ENCODE measurements around the gene PGAM1. TPM values are rescaled to one million over a fixed set of nuclear protein-coding genes. Genes with fewer than 3 reads are reported as not detected.

The PGAM1 gene
- total RNA-seq (2014; rRNA removed; shearing (Covaris generic); ENCODE audit: low replicate concordance), result 1,147 and 1,402 TPM in 2 replicates

DNA sequence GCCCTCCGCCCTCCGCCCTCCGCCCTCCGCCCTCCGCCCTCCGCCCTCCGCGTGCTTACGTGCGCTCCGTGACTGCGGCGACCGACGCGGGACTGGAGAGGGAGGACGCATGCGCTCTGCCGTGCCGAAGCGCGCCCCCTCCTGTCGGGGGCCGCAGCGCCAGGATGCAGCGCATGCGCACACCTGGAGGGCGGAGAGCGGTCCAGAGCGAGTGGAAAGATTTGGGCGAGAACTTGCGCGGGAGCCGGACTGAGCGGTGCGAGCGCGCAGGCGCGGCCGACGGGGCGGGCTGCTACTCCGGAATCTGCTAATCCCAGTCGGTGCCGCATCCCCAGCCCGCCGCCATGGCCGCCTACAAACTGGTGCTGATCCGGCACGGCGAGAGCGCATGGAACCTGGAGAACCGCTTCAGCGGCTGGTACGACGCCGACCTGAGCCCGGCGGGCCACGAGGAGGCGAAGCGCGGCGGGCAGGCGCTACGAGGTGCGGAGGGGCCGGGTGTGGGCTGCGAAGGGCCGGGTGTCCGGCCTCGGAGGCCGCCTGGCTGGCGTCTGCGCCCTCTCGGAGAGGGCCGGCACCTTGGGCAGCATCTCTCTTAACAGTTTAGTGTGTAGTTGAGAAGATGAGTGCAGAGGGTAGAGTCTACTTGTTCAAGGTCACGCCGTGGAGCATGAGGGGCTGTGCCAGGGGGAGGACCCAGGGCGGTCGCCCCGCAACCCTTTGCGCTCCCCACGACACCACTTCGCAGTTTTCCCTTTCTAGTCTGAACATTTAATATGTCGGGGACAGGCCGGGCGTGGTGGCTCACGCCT, at the start of gene PGAM1:
Gene PGAM1, plus strand, starts transcription at position 228 of the 812 bp plus-strand sequence. Its CDS starts 117 bp downstream, at position 345.
- in situ Hi-C loops (cut with HindIII; ENCODE audit: low pct_unique_long_range_greater_than_20kb, low sequenced_read_pairs), result no loop called here
- DNase-seq (ENCODE audit: low read depth), result peak; percentile 97

DNA sequence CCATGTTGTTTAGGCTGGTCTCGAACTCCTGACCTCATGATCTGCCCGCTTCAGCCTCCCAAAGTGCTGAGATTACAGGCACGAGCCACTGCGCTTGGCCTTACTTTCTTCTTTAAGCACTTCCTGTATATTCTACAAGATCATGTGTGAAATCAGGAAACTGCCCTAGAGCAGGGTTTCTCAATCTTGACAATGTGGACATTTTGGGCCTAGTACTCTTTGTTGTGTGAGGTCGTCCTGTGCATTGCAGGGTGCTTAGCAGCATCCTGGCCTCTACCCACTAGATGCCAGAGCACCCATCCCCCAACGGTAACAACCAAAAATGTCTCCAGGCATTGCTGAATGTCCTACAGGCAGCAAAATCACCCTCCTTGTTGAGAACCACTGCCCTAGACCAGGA, 49.6 kb upstream of the PGAM1 start:
- DNase-seq (ENCODE audit: low read depth), result no peak
- in situ Hi-C loops (cut with HindIII; ENCODE audit: low pct_unique_long_range_greater_than_20kb, low sequenced_read_pairs), result no loop called here

DNA sequence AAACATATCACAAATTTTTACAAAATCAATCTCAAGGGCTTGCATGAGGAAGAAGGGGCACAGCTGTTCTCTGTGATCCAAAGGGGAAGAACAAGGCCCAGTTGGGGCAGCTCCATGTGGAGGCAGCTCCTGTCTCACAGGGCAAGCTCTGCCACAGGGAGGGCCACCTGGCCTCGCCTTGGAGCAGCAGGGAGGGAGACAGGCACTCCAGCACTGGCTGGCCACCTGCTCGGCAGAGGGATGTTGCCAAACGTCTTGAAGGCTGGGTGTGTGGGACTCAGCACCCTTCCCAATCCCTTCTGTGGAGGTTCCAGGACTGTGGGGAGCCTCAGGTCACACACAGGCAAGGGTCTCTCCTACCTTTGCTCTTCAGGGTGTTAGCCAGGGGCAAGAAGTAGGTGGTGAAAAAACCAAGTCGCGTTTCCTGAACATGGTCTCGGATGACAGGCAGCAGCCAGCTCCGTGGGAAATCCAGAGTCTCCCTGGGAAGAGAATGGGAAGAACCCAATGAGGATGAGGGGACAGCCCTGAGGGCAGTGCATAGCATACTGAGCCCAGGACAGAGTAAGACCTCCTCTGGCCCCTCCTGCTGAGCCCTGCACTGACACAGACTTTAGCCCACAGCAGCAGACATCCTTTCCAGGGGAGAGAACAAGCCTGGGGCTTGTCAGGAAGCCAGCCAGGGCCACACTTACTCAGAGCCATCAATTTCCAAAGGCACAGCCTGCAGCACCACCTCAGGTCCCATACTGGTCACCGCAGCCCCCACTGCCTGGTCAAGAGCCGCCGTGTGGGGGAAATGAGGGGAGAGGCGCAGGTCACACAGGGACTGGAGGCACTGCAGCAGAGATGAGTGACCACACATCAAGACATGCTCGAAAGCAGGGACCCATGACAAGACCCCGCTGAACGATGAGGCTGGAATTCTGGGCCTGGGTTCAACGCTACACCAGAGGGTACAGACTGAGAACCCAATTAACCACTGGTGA, 46.8 kb upstream of the PGAM1 start:
- DNase-seq (ENCODE audit: low read depth), result no peak
- in situ Hi-C loops (cut with HindIII; ENCODE audit: low pct_unique_long_range_greater_than_20kb, low sequenced_read_pairs), result no loop called here

DNA sequence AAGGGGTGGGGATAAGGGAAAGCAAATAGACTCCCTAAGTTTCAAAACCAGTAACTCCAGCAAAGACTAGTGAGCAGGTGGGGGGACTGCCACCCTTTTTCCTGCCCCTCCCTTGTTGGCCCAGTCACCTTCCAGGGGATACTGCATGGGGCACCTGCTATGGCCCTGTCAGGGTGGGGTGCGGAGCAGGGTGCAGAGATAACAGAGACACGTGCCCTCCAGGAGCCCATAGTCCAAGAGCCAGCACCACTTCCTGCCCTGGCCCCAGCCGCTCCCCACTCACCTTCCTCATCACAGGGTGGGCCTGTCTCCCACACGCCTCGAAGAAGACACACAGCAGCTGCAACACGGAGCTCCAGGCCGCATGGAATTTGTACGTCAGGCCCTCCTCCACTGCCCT, 45.5 kb upstream of the PGAM1 start:
- DNase-seq (ENCODE audit: low read depth), result no peak
- in situ Hi-C loops (cut with HindIII; ENCODE audit: low pct_unique_long_range_greater_than_20kb, low sequenced_read_pairs), result no loop called here

DNA sequence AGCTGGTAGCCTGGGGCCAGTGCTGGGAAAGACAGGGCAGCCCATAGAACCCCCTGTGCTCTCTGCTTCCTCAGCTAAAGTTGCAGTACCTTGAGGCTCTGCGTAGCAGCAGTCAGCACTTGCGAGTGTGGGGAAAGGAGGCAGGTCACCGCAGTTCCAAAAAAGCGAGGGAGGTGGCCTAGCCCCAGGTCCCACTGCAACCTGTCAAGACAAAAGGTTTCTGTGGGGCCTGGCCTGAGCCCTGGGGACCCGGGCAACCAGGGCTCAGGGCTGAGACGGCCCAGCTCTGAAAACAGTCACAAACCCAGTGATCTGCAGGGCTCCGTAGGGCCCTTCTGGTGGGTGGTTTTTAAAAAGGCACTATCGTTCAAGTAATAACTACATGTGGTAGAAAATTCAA, 44.4 kb upstream of the PGAM1 start:
- no peak for DNase-seq (ENCODE audit: low read depth)
- in situ Hi-C loops (cut with HindIII; ENCODE audit: low pct_unique_long_range_greater_than_20kb, low sequenced_read_pairs), result no loop called here

DNA sequence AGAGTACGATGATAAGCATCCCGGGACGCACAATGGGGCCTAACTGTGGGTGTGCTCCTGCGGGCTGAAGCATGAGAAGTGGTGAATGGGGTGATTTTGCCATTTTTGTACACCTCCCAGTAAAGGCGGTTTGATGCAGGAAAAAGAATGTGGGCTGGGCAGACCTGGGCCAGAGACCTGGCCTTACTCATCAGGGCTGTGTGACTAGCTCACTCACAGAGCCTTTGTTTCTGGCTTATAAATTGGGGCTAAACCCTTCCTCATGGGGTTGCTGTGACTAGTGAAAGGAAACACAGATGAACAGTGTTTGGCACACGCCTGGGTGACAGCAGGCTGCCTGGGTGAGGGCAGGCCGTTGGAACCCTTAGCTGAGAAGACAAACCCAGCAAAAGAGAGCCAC, 42.8 kb upstream of the PGAM1 start:
- in situ Hi-C loops (cut with HindIII; ENCODE audit: low pct_unique_long_range_greater_than_20kb, low sequenced_read_pairs), result no loop called here
- no peak for DNase-seq (ENCODE audit: low read depth)

DNA sequence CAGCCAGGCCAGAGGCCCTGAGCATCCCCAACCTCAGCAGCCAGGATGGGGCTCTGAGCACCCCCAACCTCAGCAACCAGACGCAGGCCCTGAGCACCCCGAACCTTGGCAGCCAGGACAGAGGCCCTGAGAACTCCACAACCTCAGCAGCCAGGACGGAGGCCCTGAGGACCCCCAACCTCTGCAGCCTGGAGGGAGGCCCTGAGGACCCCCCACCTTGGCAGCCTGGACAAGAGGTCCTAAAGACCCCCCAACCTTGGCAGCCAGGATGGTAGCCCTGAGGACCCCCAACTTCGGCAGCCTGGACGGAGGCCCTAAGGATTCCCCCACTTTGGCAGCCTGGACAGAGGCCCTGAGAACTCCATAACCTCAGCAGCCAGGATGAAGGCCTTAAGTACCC, 41.8 kb upstream of the PGAM1 start:
- in situ Hi-C loops (cut with HindIII; ENCODE audit: low pct_unique_long_range_greater_than_20kb, low sequenced_read_pairs), result no loop called here
- DNase-seq (ENCODE audit: low read depth), result no peak

DNA sequence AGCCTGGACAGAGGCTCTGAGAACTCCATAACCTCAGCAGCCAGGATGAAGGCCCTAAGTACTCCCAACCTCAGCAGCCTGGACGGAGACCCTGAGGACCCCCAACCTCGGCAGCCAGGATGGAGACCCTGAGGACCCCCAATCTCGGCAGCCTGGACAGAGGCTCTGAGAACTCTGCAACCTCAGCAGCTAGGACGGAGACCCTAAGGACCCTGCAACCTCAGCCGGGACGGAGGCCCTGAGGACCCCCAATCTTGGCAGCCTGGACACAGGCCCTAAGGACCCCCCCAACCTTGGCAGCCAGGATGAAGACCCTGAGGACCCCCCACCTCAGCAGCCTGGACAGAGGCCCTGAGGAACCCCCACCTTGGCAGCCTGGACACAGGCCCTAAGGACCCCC, 41.4 kb upstream of the PGAM1 start:
- in situ Hi-C loops (cut with HindIII; ENCODE audit: low pct_unique_long_range_greater_than_20kb, low sequenced_read_pairs), result no loop called here

DNA sequence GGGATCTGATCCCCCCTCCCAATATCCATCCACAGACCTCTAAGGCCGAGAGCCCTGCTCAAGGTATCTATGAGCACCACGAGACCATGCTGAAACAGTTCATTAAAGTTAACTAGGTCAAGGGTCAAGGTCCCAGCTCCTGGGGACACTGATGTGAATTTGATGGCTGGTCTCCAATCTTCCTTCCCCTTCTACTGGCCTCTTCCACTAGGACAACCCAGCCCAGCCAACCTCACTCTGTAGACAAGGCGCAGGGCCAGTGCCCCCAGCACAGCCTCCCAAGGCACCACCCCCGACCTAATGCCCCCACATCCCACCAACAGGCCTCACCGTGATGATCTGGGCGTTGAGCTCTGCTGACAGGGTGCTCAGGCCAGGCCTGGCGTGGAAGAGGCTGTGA, 40.4 kb upstream of the PGAM1 start:
- in situ Hi-C loops (cut with HindIII; ENCODE audit: low pct_unique_long_range_greater_than_20kb, low sequenced_read_pairs), result no loop called here
- no peak for DNase-seq (ENCODE audit: low read depth)

More for the DNA sequence above, 41.4 kb upstream of the PGAM1 start:
- DNase-seq (ENCODE audit: low read depth), result no peak

DNA sequence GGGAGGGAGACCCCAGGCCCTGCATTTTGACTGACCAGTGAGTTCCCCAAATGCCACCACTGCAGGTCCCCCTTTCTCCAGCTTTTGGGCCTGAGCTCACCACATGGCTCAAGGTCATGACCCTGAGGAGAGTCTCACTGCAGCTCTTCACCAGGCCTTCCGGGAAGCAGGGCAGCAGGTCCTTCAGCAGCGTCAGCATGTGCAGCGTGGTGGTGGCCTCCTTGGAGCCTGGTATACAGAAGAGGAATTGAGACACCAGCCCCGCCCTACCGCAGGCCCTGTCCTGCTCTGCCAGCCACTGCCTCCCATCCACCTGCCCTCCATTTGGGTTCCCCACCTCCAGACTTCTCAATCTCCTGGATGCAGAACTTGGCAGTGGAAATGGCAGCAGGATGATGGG, 37.8 kb upstream of the PGAM1 start:
- in situ Hi-C loops (cut with HindIII; ENCODE audit: low pct_unique_long_range_greater_than_20kb, low sequenced_read_pairs), result no loop called here
- DNase-seq (ENCODE audit: low read depth), result no peak

DNA sequence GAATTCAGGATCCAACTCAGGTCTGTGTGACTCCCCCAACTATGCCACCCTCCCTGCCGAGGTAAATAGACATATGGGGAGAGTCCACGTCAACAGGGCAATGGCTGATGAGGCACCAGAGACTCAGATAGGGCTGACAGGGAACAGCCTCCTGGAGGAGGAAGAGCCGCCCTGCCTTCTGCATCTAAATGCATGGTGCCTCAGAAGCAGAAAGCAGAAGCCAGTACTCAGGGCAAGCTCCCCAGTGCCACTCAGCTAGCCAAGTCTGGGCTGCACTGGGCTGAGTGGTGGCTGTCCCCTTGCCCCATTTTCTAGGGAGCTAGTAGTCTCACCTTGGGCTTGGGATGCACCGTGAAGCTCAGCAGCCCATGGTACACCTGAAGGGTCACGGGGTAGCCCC, 35.9 kb upstream of the PGAM1 start:
- no peak for DNase-seq (ENCODE audit: low read depth)
- in situ Hi-C loops (cut with HindIII; ENCODE audit: low pct_unique_long_range_greater_than_20kb, low sequenced_read_pairs), result no loop called here

DNA sequence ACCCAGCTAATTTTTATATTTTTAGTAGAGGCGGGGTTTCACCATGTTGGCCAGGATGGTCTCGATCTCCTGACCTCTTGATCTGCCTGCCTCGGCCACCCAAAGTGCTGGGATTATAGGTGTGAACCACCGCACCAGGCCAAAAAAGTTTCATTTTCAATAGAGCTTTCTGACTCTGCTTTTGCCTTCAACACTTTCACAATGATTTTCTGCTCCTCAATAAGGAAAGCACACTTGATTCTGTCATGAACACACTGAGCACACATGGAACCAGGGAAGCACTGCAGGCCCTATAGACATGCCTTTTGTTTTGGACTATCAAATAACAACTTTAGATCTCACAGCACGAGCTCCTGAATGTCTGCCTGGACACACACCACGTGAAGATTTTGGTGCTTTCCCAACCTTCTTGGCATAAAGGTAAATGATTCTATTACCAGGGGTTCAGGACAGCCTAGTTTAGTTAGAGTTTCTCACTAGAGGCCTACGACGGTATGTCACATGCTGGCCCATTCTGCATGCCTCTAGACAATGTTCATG, 32.9 kb upstream of the PGAM1 start:
- in situ Hi-C loops (cut with HindIII; ENCODE audit: low pct_unique_long_range_greater_than_20kb, low sequenced_read_pairs), result no loop called here
- DNase-seq (ENCODE audit: low read depth), result no peak

DNA sequence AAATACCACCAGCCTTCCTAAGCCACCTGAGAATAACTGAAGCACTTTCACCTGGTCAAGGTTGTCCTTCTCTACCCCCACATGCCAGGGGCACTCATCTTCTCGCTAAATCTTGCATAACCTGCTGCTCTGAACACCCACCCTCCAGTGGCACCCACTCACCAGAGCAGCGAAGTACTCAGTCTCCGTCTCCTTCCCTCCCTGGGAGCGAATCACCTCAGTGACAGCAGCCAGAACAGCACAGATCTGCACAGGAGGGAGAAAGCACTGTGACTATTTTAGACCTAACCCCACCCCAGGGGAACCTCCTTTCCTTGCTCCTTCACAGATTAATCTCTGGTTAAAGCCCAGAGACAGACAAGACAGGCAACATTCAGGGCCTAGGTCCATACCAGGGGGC, 29.9 kb upstream of the PGAM1 start:
- in situ Hi-C loops (cut with HindIII; ENCODE audit: low pct_unique_long_range_greater_than_20kb, low sequenced_read_pairs), result no loop called here
- no peak for DNase-seq (ENCODE audit: low read depth)

DNA sequence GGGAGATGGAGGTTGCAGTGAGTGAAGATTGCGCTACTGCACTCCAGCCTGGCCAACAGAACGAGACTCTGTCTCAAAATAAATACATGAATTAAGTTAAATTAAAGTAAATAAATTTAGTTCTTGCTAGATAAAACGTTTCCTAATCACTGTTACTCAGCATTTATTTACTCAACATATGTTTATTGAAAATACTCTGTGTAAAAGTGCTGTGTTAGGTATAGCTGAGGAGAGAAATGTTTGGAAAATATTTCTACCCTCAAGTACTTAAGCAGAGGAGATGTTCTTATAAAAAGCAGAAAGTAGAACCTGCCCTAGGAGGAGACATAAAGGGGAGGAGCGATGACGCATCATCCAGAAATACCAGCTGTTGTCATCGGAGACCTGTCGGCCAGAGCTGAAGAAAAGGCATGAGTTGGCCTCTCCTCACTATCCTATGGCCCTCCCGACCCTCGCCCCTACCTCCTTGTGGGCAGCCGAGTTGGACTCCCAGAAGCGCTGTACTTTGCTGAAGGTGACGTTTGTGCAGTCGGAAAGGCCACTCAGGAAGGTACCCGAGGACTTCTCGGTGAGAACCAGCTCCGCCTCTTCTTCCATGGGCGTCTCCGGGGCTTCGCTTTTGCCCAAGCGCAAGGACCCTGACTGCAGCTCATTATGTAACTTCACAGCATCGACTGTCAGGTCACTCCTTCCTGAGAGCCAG, 26.0 kb upstream of the PGAM1 start:
- peak; percentile 75 for DNase-seq (ENCODE audit: low read depth)
- in situ Hi-C loops (cut with HindIII; ENCODE audit: low pct_unique_long_range_greater_than_20kb, low sequenced_read_pairs), result no loop called here

DNA sequence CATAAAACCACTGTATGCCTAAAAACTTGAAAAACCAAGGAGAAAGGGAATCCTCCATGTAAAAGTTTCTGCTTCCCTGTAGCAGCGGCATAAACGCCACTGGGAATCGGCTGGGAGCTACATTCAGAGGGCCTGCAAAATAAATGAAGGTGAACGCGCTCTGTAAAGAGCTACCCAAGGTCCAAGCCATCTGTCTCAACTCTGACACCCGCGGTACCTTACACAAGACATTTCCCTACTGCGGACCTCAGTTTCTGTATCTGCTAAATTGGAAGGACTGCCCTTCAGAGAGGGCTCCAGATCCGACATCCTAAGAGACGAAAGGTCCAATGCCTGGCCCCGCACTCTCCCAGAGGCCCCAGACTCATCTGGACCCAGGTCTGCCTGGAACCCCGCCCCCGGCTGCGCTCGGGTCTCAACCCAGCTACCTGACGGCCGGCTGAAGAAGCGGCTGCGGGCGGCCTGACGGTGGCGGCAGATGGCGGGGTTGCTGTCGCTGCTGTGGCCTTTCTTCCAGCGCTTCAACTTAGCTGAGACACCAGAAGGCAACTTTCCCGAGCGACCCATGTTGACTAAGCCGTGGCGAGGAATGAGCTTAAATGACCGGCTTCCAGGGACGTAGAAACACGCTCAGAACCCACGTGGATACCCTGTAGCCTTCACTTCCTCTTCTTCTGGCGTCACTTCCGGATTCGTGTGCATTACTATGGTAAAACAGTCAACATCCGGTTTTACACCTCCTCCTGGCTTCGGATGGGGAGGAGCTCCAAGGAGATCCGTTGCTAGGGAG, 25.1 kb upstream of the PGAM1 start, which contains the start of gene RRP12:
Gene RRP12, minus strand, starts transcription at position 676 of the 790 bp plus-strand sequence. Its CDS starts 109 bp downstream, at position 567.
- in situ Hi-C loops (cut with HindIII; ENCODE audit: low pct_unique_long_range_greater_than_20kb, low sequenced_read_pairs), result no loop called here
- DNase-seq (ENCODE audit: low read depth), result peak; percentile 95

DNA sequence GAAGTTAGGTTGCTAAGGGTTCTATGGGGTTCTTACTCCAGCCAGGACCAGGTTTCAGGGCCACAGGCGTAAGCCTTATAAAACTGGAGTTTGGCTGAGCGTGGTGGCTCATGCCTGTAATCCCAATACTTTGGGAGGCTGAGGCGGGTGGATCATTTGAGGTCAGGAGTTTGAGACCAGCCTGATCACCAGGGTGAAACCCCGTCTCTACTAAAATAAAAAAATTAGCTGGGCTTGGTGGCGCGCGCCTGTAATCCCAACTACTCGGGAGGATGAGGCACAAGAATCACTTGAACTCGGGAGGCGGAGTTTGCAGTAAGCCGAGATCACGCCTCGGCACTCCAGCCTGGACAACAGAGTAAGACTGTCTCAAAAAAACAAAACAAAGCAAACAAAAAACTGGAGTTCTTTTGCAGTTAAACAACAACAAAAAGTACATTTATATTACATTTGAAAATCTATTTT, 24.5 kb upstream of the PGAM1 start:
- in situ Hi-C loops (cut with HindIII; ENCODE audit: low pct_unique_long_range_greater_than_20kb, low sequenced_read_pairs), result no loop called here
- no peak for DNase-seq (ENCODE audit: low read depth)

DNA sequence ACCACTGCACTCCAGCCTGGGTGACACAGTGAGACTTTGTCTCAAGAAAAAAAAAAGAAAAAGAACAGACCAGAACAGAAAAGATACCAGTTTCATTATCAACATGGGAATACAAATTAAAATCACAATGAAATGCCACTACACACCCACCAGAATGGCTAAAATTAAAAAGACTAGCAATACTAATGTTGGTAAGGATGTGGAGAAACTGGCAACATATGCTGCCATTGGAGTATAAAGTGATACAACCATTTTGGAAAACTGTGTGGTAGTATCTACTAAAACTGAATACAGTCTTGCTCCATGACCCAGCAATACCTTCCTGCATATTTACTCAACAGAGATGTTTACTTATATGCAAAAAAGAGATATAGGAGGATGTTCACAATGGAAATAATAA, 21.9 kb upstream of the PGAM1 start:
- in situ Hi-C loops (cut with HindIII; ENCODE audit: low pct_unique_long_range_greater_than_20kb, low sequenced_read_pairs), result no loop called here
- no peak for DNase-seq (ENCODE audit: low read depth)
